ENCODE results near the gene NALCN.

DNA sequence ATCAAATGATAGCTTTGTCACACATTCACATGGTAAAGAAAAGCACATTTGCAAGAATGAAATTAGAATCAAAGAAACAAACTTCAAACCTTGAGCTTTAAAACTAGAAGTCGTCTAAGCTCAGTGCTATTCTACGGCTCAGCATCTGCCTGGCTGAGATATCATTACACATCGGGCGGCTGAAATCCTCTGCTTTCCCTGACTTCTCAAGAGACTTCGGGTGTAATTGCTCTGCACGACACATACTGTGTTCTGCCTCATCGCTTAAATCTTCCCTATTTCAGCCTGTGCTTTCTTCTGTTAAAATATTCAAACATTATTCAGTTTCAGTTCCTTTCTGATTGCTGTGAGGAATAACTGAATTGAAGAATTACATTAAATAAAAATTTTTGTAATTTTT lies 265.3 kb downstream of the NALCN start:
- TF ChIP-seq, protein P1, sequence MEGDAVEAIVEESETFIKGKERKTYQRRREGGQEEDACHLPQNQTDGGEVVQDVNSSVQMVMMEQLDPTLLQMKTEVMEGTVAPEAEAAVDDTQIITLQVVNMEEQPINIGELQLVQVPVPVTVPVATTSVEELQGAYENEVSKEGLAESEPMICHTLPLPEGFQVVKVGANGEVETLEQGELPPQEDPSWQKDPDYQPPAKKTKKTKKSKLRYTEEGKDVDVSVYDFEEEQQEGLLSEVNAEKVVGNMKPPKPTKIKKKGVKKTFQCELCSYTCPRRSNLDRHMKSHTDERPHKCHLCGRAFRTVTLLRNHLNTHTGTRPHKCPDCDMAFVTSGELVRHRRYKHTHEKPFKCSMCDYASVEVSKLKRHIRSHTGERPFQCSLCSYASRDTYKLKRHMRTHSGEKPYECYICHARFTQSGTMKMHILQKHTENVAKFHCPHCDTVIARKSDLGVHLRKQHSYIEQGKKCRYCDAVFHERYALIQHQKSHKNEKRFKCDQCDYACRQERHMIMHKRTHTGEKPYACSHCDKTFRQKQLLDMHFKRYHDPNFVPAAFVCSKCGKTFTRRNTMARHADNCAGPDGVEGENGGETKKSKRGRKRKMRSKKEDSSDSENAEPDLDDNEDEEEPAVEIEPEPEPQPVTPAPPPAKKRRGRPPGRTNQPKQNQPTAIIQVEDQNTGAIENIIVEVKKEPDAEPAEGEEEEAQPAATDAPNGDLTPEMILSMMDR (conservative IDR thresholded peaks at IDR 0.05 in 1 of 2, IDR thresholded peaks at IDR 0.05 in 1 of 2; ENCODE audit: extremely low read depth in 1 of 2, insufficient read depth in 1 of 2, low read depth in 1 of 2, low read length in 2 of 2): no peak
- no peak for TF ChIP-seq EZH2 (IDR thresholded peaks at IDR 0.05; ENCODE audit: borderline replicate concordance, low read length)

Data from mammary epithelial cell (primary cell).